GM23338 (cell line): ENCODE results near the gene PRELID2.

ENCODE experiments used
- CTCF ChIP-seq, 2 experiments: fragments of 200-600 bp in 1 of 2; sonication (generic) in 1 of 2; conservative IDR thresholded peaks; 2 replicates each; pipeline versions ENCODE4 v1.5.1 to v1.6.1; 2016 to 2017; ENCODE audit warnings: antibody characterized with exemption in 2 of 2, low read depth in 2 of 2, mild to moderate bottlenecking in 2 of 2, moderate library complexity in 1 of 2
- ETS1 ChIP-seq: IDR thresholded peaks from 2 replicates; pipeline ENCODE4 v1.6.1; 2016; ENCODE audit warnings: antibody characterized with exemption
- EZH2phosphoT487 ChIP-seq: fragments of 200-600 bp; sonication (generic); IDR thresholded peaks from one replicate; pipeline ENCODE4 v1.8.1; 2018; ENCODE audit warnings: antibody characterized with exemption; ENCODE audit not compliant: unreplicated experiment
- POLR2AphosphoS5 ChIP-seq: IDR thresholded peaks from 2 replicates; pipeline ENCODE4 v1.6.1; 2016; ENCODE audit warnings: antibody characterized with exemption, low read depth
- TF ChIP-seq, protein P1 (sequence below): IDR thresholded peaks from one replicate; pipeline ENCODE4 v1.6.1; 2018; ENCODE audit warnings: antibody characterized with exemption; ENCODE audit not compliant: unreplicated experiment

- no peak for TF ChIP-seq POLR2AphosphoS5
- no peak for TF ChIP-seq ETS1
- TF ChIP-seq CTCF (conservative IDR thresholded peaks at IDR 0.05; ENCODE audit: low read depth in 2 of 2) = no peak
- TF ChIP-seq EZH2phosphoT487 = no peak
- TF ChIP-seq, protein P1, sequence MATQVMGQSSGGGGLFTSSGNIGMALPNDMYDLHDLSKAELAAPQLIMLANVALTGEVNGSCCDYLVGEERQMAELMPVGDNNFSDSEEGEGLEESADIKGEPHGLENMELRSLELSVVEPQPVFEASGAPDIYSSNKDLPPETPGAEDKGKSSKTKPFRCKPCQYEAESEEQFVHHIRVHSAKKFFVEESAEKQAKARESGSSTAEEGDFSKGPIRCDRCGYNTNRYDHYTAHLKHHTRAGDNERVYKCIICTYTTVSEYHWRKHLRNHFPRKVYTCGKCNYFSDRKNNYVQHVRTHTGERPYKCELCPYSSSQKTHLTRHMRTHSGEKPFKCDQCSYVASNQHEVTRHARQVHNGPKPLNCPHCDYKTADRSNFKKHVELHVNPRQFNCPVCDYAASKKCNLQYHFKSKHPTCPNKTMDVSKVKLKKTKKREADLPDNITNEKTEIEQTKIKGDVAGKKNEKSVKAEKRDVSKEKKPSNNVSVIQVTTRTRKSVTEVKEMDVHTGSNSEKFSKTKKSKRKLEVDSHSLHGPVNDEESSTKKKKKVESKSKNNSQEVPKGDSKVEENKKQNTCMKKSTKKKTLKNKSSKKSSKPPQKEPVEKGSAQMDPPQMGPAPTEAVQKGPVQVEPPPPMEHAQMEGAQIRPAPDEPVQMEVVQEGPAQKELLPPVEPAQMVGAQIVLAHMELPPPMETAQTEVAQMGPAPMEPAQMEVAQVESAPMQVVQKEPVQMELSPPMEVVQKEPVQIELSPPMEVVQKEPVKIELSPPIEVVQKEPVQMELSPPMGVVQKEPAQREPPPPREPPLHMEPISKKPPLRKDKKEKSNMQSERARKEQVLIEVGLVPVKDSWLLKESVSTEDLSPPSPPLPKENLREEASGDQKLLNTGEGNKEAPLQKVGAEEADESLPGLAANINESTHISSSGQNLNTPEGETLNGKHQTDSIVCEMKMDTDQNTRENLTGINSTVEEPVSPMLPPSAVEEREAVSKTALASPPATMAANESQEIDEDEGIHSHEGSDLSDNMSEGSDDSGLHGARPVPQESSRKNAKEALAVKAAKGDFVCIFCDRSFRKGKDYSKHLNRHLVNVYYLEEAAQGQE = no peak
These were observed 97.6 kb downstream of the PRELID2 start for GRCh38 chr5:145737578-145737977.
